Measurements from ENCODE around the gene CMTM2. TPM values are rescaled to one million over a fixed set of nuclear protein-coding genes. Genes with fewer than 3 reads are reported as not detected.

CMTM2 gene
- polyA plus RNA-seq, 1 donor from 2014 or later = 0.25 TPM

DNA sequence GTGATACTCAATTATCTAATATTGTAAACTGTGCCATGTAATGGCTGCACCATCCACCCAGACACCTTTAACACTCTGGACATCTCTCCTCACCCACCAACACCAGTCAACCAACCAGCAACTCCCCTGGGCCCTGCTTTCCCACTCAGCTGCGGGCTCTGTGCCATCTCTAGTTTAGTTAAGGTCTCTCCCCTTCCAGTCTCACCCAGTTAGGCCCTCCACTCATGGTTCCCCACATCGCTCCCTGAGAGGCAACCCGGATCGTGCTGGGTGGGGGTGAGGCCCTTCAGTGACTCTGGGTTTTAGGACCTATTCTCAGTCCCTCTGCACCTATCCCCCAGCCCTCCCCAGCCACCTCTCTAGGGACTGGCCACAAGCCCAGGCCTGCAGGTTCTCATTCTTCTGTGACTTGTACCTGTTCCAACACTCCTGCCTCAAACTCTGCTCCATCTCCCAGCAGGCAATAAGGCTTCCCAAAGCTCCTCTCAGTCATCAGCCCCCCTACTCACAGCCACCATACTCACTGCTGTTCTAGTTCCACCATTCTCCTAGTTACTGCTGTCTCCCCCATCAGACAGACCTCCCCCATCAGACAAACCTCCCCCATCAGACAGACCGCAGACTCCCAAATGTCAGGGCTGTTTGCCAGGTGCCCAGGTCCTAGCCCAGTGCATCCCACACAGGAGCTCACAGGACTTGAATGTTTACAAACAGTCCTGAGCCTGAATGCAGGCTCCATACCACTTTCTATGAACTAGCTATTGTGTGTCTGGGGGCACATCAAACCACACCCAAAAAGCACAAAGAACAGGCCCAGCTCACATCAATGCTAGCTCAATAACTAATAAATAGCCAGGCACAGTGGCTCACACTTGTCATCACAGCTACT is 31.9 kb upstream of the CMTM2 start:
- TF ChIP-seq, protein P1, sequence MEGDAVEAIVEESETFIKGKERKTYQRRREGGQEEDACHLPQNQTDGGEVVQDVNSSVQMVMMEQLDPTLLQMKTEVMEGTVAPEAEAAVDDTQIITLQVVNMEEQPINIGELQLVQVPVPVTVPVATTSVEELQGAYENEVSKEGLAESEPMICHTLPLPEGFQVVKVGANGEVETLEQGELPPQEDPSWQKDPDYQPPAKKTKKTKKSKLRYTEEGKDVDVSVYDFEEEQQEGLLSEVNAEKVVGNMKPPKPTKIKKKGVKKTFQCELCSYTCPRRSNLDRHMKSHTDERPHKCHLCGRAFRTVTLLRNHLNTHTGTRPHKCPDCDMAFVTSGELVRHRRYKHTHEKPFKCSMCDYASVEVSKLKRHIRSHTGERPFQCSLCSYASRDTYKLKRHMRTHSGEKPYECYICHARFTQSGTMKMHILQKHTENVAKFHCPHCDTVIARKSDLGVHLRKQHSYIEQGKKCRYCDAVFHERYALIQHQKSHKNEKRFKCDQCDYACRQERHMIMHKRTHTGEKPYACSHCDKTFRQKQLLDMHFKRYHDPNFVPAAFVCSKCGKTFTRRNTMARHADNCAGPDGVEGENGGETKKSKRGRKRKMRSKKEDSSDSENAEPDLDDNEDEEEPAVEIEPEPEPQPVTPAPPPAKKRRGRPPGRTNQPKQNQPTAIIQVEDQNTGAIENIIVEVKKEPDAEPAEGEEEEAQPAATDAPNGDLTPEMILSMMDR (IDR thresholded peaks at IDR 0.05; ENCODE audit: poor library complexity, severe bottlenecking) = no peak
- no peak for TF ChIP-seq EZH2 (IDR thresholded peaks at IDR 0.05; ENCODE audit: borderline replicate concordance, insufficient read depth, low read length, poor library complexity, severe bottlenecking)
- TF ChIP-seq, protein P2, sequence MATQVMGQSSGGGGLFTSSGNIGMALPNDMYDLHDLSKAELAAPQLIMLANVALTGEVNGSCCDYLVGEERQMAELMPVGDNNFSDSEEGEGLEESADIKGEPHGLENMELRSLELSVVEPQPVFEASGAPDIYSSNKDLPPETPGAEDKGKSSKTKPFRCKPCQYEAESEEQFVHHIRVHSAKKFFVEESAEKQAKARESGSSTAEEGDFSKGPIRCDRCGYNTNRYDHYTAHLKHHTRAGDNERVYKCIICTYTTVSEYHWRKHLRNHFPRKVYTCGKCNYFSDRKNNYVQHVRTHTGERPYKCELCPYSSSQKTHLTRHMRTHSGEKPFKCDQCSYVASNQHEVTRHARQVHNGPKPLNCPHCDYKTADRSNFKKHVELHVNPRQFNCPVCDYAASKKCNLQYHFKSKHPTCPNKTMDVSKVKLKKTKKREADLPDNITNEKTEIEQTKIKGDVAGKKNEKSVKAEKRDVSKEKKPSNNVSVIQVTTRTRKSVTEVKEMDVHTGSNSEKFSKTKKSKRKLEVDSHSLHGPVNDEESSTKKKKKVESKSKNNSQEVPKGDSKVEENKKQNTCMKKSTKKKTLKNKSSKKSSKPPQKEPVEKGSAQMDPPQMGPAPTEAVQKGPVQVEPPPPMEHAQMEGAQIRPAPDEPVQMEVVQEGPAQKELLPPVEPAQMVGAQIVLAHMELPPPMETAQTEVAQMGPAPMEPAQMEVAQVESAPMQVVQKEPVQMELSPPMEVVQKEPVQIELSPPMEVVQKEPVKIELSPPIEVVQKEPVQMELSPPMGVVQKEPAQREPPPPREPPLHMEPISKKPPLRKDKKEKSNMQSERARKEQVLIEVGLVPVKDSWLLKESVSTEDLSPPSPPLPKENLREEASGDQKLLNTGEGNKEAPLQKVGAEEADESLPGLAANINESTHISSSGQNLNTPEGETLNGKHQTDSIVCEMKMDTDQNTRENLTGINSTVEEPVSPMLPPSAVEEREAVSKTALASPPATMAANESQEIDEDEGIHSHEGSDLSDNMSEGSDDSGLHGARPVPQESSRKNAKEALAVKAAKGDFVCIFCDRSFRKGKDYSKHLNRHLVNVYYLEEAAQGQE (IDR thresholded peaks at IDR 0.05; ENCODE audit: borderline replicate concordance) = no peak
- TF ChIP-seq SMC3 (conservative IDR thresholded peaks at IDR 0.05; ENCODE audit: poor library complexity) = no peak
- TF ChIP-seq POLR2AphosphoS5 (IDR thresholded peaks at IDR 0.05) = no peak
- no peak for TF ChIP-seq RAD21 (conservative IDR thresholded peaks at IDR 0.05)
- TF ChIP-seq EP300 (conservative IDR thresholded peaks at IDR 0.05; ENCODE audit: poor library complexity, severe bottlenecking) = no peak
- TF ChIP-seq MXI1 (conservative IDR thresholded peaks at IDR 0.05; ENCODE audit: poor library complexity, severe bottlenecking) = no peak
- TF ChIP-seq TAF1 (IDR thresholded peaks at IDR 0.05; ENCODE audit: low read depth) = no peak
- no peak overlapping the region for H3K27ac ChIP-seq (ENCODE audit: low read length)
- no peaks in the 10 kb centered on the region for H3K9me2 ChIP-seq (ENCODE audit: insufficient read depth, low read length)
- no peaks in the 10 kb centered on the region for H3K9me3 ChIP-seq (ENCODE audit: low read length)
- H3K9ac ChIP-seq (ENCODE audit: low read length) = no peak overlapping the region
- no peaks in the 10 kb centered on the region for H3K36me3 ChIP-seq (ENCODE audit: insufficient read depth, low read length)
- no peak overlapping the region for H3K4me2 ChIP-seq (ENCODE audit: low read length)
- H3F3A ChIP-seq (ENCODE audit: insufficient read depth, low read length, poor library complexity, severe bottlenecking) = no peaks in the 10 kb centered on the region
- H3K79me2 ChIP-seq (replicated peaks; ENCODE audit: insufficient read depth, low read length) = no peaks in the 10 kb centered on the region
- no peak overlapping the region for H3K4me3 ChIP-seq (ENCODE audit: low read length)
- H4K20me1 ChIP-seq (ENCODE audit: insufficient read depth) = no peaks in the 10 kb centered on the region
- no peaks in the 10 kb centered on the region for H3K27me3 ChIP-seq (ENCODE audit: insufficient read depth, low read depth, low read length)
- no peak overlapping the region for H2AFZ ChIP-seq (ENCODE audit: low read depth, low read length)

- no peaks in the 10 kb centered on the region for H3K9me2 ChIP-seq (ENCODE audit: insufficient read depth, low read length)
- no peaks in the 10 kb centered on the region for H3F3A ChIP-seq (ENCODE audit: insufficient read depth, low read length, poor library complexity, severe bottlenecking)
- no peaks in the 10 kb centered on the region for H3K36me3 ChIP-seq (ENCODE audit: insufficient read depth, low read length)
- no peak for TF ChIP-seq TAF1 (IDR thresholded peaks at IDR 0.05; ENCODE audit: low read depth)
- no peak for TF ChIP-seq RAD21 (conservative IDR thresholded peaks at IDR 0.05)
- no peak for TF ChIP-seq POLR2AphosphoS5 (IDR thresholded peaks at IDR 0.05)
- no peak for TF ChIP-seq MXI1 (conservative IDR thresholded peaks at IDR 0.05; ENCODE audit: poor library complexity, severe bottlenecking)
- TF ChIP-seq EZH2 (IDR thresholded peaks at IDR 0.05; ENCODE audit: borderline replicate concordance, insufficient read depth, low read length, poor library complexity, severe bottlenecking) = no peak
- H3K79me2 ChIP-seq (replicated peaks; ENCODE audit: insufficient read depth, low read length) = no peaks in the 10 kb centered on the region
- H3K9me3 ChIP-seq (ENCODE audit: low read length) = no peaks in the 10 kb centered on the region
- no peaks in the 10 kb centered on the region for H4K20me1 ChIP-seq (ENCODE audit: insufficient read depth)
- H3K27me3 ChIP-seq (ENCODE audit: insufficient read depth, low read depth, low read length) = no peaks in the 10 kb centered on the region
- H3K4me2 ChIP-seq (ENCODE audit: low read length) = no peak overlapping the region
- H3K27ac ChIP-seq (ENCODE audit: low read length) = no peak overlapping the region
- H3K9ac ChIP-seq (ENCODE audit: low read length) = no peak overlapping the region
- no peak overlapping the region for H3K4me3 ChIP-seq (ENCODE audit: low read length)
- H2AFZ ChIP-seq (ENCODE audit: low read depth, low read length) = no peak overlapping the region
These were observed 31.2 kb upstream of the CMTM2 start for GRCh38 chr16:66548068-66548467.
